IMR-90 (cell line): Measurements from ENCODE around the gene AGPS.

Experiments
- BHLHE40 ChIP-seq: fragments of 150-350 bp; IDR thresholded peaks from 2 replicates; pipeline ENCODE4 v1.6.1; 2016; ENCODE audit warnings: mild to moderate bottlenecking, low read depth, low read length
- CEBPB ChIP-seq: IDR thresholded peaks from 2 replicates; pipeline ENCODE4 v1.6.1; 2012; ENCODE audit warnings: low read depth, low read length, improper control_type of control experiment
- ELK1 ChIP-seq: fragments of 150-350 bp; IDR thresholded peaks from 2 replicates; pipeline ENCODE4 v1.6.1; 2016; ENCODE audit warnings: low read depth, mild to moderate bottlenecking, low read length, moderate library complexity, borderline replicate concordance
- FOS ChIP-seq: fragments of 150-350 bp; IDR thresholded peaks from 2 replicates; pipeline ENCODE4 v1.6.1; 2016; ENCODE audit warnings: low read depth, low read length
- MXI1 ChIP-seq: IDR thresholded peaks from 2 replicates; pipeline ENCODE4 v1.6.1; 2012; ENCODE audit warnings: low read depth, mild to moderate bottlenecking, low read length, moderate library complexity, borderline replicate concordance
- NFE2L2 ChIP-seq: fragments of 150-350 bp; IDR thresholded peaks from 2 replicates; pipeline ENCODE4 v1.6.1; 2016; ENCODE audit warnings: low read depth, mild to moderate bottlenecking, low read length
- POLR2A ChIP-seq: IDR thresholded peaks from 2 replicates; pipeline ENCODE4 v1.6.1; 2012; ENCODE audit warnings: mild to moderate bottlenecking, low read depth, low read length
- RAD21 ChIP-seq: IDR thresholded peaks from 2 replicates; pipeline ENCODE4 v1.6.1; 2012; ENCODE audit warnings: low read length, improper control_type of control experiment
- RFX5 ChIP-seq: IDR thresholded peaks from 2 replicates; pipeline ENCODE4 v1.8.0; 2012; ENCODE audit warnings: low read depth, mild to moderate bottlenecking, low read length, moderate library complexity
- SMC3 ChIP-seq: fragments of 150-350 bp; IDR thresholded peaks from 2 replicates; pipeline ENCODE4 v1.6.1; 2016; ENCODE audit warnings: low read depth, mild to moderate bottlenecking, antibody characterized with exemption, low read length, moderate library complexity
- USF2 ChIP-seq: fragments of 150-350 bp; IDR thresholded peaks from 2 replicates; pipeline ENCODE4 v1.6.1; 2017; ENCODE audit warnings: mild to moderate bottlenecking, antibody characterized with exemption, low read length, low read depth
- TF ChIP-seq, protein P1 (sequence below): conservative IDR thresholded peaks from 2 replicates; pipeline ENCODE4 v1.5.1; 2012; ENCODE audit warnings: mild to moderate bottlenecking, low read depth, low read length, improper control_type of control experiment

GRCh38 chr2:177405029-177405692 is 12.6 kb downstream of the AGPS start:
- TF ChIP-seq, protein P1, sequence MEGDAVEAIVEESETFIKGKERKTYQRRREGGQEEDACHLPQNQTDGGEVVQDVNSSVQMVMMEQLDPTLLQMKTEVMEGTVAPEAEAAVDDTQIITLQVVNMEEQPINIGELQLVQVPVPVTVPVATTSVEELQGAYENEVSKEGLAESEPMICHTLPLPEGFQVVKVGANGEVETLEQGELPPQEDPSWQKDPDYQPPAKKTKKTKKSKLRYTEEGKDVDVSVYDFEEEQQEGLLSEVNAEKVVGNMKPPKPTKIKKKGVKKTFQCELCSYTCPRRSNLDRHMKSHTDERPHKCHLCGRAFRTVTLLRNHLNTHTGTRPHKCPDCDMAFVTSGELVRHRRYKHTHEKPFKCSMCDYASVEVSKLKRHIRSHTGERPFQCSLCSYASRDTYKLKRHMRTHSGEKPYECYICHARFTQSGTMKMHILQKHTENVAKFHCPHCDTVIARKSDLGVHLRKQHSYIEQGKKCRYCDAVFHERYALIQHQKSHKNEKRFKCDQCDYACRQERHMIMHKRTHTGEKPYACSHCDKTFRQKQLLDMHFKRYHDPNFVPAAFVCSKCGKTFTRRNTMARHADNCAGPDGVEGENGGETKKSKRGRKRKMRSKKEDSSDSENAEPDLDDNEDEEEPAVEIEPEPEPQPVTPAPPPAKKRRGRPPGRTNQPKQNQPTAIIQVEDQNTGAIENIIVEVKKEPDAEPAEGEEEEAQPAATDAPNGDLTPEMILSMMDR = no peak
- no peak for TF ChIP-seq ELK1
- no peak for TF ChIP-seq USF2
- TF ChIP-seq POLR2A = no peak
- TF ChIP-seq BHLHE40 = no peak
- no peak for TF ChIP-seq CEBPB
- TF ChIP-seq FOS = no peak
- no peak for TF ChIP-seq RFX5
- TF ChIP-seq NFE2L2 = no peak
- no peak for TF ChIP-seq MXI1
- TF ChIP-seq SMC3 = no peak
- TF ChIP-seq RAD21 = no peak
